RWPE1 (cell line): Measurements from ENCODE around the gene CCDC102B.
"Not testable (repeated sequence)": the region's sequence is repeated elsewhere in the genome, so short reads cannot be mapped to it uniquely, and the experiment has no call there.

Experiments used
- CTCF ChIA-PET: fragments of 350-600 bp; sonication (Branson Sonifier 250); formaldehyde crosslinking; extraction: SDS; loops from one replicate; lab custom pipeline; 2021; lab: Yijun Ruan, JAX
- POLR2A ChIA-PET: fragments of 400-600 bp; formaldehyde crosslinking; extraction: SDS; loops from one replicate; lab custom pipeline; 2020; ENCODE audit warnings: antibody characterized with exemption; ENCODE audit not compliant: low non-redundant PET; lab: Yijun Ruan, JAX
- DNase-seq: peaks from one replicate; pipeline ENCODE4 v3.0.0; 2012; ENCODE audit warnings: low spot score
- H3K27ac ChIP-seq: fragments of 450-650 bp; 2 replicates; pipeline ENCODE4 v1.5.1; 2017
- TF ChIP-seq, protein P1 (sequence below): fragments of 450-650 bp; conservative IDR thresholded peaks from 2 replicates; pipeline ENCODE4 v1.5.1; 2017; ENCODE audit warnings: low read depth, mild to moderate bottlenecking

Gene CCDC102B

GRCh38 chr18:68865021-68865420 lies 67.1 kb downstream of the CCDC102B start:
- ChIA-PET POLR2A (no interaction called here), CTCF (no interaction called here)
- TF ChIP-seq, protein P1, sequence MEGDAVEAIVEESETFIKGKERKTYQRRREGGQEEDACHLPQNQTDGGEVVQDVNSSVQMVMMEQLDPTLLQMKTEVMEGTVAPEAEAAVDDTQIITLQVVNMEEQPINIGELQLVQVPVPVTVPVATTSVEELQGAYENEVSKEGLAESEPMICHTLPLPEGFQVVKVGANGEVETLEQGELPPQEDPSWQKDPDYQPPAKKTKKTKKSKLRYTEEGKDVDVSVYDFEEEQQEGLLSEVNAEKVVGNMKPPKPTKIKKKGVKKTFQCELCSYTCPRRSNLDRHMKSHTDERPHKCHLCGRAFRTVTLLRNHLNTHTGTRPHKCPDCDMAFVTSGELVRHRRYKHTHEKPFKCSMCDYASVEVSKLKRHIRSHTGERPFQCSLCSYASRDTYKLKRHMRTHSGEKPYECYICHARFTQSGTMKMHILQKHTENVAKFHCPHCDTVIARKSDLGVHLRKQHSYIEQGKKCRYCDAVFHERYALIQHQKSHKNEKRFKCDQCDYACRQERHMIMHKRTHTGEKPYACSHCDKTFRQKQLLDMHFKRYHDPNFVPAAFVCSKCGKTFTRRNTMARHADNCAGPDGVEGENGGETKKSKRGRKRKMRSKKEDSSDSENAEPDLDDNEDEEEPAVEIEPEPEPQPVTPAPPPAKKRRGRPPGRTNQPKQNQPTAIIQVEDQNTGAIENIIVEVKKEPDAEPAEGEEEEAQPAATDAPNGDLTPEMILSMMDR, result no peak
- DNase-seq, result no peak
- no peak overlapping the region for H3K27ac ChIP-seq

DNA sequence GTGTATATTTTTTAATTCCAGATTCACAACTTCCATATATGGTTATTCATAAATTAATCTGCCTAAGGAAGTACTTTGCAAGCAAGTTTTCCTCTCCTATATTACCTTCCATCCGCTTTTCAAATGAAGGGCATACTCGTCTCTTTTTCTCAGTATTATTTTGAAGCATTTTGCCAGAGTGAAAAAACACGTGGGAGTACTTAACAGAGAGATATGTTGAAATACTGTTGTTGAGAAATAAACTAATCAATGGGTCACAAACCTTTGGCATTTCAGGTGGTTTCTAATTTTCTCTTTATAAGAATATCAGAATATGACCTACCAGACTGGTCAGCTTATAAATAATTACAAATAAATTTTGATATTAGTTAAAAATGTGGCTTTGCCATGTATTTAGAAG lies 67.6 kb downstream of the CCDC102B start:
- no peak overlapping the region for H3K27ac ChIP-seq
- POLR2A ChIA-PET, result no interaction called here
- CTCF ChIA-PET, result no interaction called here
- TF ChIP-seq, protein P1, result no peak
- DNase-seq, result no peak

- ChIA-PET POLR2A (no interaction called here), CTCF (no interaction called here)
- no peak overlapping the region for H3K27ac ChIP-seq
- TF ChIP-seq, protein P1, result no peak
- DNase-seq, result no peak
Observed at GRCh38 chr18:68873003-68873402, 75.1 kb downstream of the CCDC102B start.

- ChIA-PET CTCF (no interaction called here), POLR2A (no interaction called here)
- no peak for DNase-seq
Observed at GRCh38 chr18:68874361-68874760, 76.5 kb downstream of the CCDC102B start.

GRCh38 chr18:68879947-68880346 lies 82.1 kb downstream of the CCDC102B start:
- H3K27ac ChIP-seq, CTCF ChIA-PET, DNase-seq, POLR2A ChIA-PET: not testable (repeated sequence)

More at GRCh38 chr18:68874361-68874760, 76.5 kb downstream of the CCDC102B start:
- TF ChIP-seq, protein P1, result no peak
- no peak overlapping the region for H3K27ac ChIP-seq

- POLR2A ChIA-PET, result no interaction called here
- TF ChIP-seq, protein P1, result no peak
- DNase-seq, result no peak
- no peak overlapping the region for H3K27ac ChIP-seq
- CTCF ChIA-PET, result no interaction called here
Observed at GRCh38 chr18:68887410-68887809, 89.5 kb downstream of the CCDC102B start.

DNA sequence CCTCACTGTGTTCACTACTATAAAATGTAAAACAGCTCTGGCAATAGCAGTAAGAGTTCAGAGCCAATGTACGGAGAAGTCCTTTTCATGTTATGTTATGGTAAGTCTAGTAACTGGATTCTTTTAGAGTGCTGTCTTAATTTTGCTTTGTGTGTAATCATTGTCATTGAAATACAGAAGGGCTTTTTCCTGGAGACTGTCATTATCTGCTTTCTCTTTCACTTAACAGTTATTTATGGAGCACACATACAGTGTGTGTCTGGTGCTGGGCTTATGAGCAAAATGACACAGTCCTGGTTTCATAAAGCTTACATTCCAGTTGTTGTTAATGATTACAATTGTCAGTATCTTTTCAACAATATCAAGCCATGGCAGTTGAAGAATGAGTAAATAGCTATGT lies 95.5 kb downstream of the CCDC102B start:
- TF ChIP-seq, protein P1, result no peak
- CTCF ChIA-PET, result no interaction called here
- POLR2A ChIA-PET, result no interaction called here
- DNase-seq, result no peak
- no peak overlapping the region for H3K27ac ChIP-seq
